NCI-H2171 treated with DMSO at 0.1 percent for 48 hours (cell line): ENCODE data around the gene KANSL3.
"Not testable (repeated sequence)": the region's sequence is repeated elsewhere in the genome, so short reads cannot be mapped to it uniquely, and the experiment has no call there.

ENCODE experiments used
- DNase-seq: peaks from one replicate; lab custom pipeline; 2025; lab: John Stamatoyannopoulos, UW

KANSL3 gene

DNA sequence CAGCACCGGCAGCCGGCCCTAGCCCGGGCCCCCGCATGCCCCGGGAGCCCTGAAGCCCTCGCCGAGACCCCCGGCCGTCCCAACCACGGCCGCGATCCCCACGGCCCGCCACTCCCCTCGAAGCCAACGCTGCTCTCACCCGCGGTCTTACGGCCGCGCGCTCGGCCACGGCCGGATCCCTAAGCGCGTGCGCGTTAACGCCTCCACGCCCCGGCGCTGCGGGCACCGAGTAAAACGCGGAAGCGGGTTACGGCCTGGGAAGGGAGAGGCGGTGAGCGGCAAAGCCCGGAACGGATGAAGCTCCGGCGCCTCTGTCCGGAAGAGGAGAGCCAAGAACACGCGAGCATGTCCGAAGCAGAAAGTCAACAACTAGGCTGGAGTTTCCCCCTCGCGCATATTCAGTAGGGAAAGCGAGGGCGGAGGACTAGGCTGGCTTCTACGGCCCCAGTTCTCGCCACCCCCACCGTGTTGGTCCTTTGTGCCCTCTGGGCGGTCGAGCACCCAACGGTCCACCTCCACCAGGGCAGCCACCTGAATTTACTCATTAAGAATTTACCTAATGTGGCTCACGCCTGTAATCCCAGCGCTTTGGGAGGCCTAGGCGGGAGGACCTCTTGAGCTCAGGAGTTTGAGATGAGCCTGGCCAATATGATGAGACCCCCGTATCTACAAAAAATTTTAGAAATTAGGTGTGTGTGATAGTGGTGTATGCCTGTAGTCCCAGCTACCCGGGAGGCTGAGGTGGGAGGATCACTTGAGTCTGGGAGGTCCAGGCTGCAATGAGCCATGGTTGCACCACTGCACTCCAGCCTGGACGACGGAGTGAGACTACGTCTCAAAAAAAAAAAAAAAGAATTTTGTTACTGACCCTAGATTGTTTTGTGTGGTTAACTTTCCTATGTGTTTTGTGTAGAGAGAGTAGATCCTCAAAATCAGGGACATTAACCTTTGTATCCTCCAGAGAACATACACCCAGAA, at the start of gene KANSL3:
TSS of gene KANSL3 (minus strand) at position 169 of the 978 bp plus-strand sequence. CDS start 1,177 bp downstream, outside the sequence.
- peak; percentile 76 for DNase-seq

DNA sequence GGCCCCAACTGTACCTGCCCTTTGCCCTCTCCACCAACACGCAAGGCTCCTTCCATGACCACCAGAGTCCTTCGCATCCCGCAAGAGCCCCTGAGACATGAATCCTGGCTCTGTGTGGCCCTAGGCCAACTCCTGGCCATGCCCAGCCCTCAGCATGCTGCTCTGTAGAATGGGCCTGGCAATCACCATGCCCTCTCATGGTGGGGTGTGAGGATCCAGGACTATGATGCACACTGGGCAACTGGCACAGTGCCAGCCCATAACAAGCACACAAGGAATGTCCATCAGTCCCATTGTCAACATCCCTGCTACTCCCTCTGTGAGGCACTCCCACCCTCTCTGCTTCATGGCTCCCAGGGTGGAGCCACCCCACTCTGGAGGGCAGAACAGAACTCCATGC, 49.2 kb upstream of the KANSL3 start:
- no peak for DNase-seq

GRCh38 chr2:96685577-96686459, 47.7 kb upstream of the KANSL3 start:
- peak; percentile 68 for DNase-seq

- no peak for DNase-seq
These were observed 46.9 kb upstream of the KANSL3 start for GRCh38 chr2:96684883-96685576.

- DNase-seq = no peak
These were observed 46.1 kb upstream of the KANSL3 start for GRCh38 chr2:96683972-96684820.

GRCh38 chr2:96683307-96683706, 45.2 kb upstream of the KANSL3 start:
- no peak for DNase-seq

DNA sequence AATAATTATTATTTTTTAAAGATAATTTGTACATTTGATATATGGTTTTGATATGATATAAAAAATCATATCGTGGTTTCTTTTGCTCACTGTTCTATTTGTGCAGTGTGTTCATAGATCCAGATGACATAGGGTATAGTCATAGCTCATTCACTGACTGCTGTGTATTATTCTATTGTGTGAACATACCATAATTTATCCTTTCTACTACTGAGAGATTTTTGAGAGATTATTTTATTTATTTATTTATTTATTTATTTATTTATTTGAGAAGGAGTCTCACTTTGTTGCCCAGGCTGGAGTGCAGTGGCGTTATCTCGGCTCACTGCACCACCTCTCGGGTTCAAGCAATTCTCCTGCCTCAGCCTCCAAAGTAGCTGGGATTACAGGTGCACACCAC, 43.4 kb upstream of the KANSL3 start:
- no peak for DNase-seq

DNA sequence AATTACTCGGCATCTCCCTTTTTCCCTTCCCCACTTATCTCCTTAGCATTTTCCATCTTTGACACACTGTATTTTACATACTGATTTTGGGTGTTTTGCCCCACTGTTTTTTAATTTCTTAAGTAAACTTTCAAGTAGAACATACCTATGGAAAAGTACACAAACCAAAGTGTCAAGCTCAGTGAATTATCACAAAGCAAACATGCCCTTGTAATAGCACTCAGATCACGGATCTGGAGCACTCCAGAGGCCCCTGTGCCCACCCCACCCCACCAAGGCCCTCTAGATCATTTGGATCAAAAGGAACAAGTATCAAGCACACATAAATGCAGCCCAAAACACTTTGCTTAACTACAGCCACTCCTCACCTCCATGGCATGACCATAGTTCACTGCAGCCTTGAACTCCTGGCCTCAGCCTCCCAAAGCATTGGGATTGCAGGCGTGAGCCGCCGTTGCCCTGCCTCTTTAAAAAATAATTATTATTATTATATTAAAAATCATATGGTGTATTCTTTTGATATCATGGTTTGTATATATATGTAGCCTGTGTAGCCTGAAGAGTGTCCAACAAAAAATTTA, 42.5 kb upstream of the KANSL3 start:
- DNase-seq = no peak

GRCh38 chr2:96679848-96680247, 41.7 kb upstream of the KANSL3 start:
- DNase-seq = no peak

GRCh38 chr2:96669539-96670215, 31.6 kb upstream of the KANSL3 start:
- no peak for DNase-seq

- no peak for DNase-seq
These were observed 30.7 kb upstream of the KANSL3 start for GRCh38 chr2:96668771-96669170.

DNA sequence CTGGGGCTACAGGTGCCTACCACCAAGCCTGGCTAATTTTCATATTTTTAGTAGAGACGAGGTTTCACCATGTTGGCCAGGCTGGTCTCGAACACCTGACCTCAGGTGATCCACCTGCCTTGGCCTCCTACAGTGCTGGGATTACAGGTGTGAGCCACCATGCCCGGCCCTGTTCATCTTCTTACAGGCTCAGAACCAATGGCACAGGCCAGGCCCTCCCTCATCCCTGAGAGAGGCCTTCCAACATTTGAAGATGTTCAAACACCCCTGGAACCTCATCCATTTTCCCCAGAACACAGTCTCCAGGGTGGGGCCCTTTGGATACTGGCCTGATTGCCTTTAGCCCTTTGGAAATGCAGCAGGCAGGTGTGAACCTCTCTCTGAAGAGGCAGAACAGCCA, 27.6 kb upstream of the KANSL3 start:
- not testable (repeated sequence) for DNase-seq

DNA sequence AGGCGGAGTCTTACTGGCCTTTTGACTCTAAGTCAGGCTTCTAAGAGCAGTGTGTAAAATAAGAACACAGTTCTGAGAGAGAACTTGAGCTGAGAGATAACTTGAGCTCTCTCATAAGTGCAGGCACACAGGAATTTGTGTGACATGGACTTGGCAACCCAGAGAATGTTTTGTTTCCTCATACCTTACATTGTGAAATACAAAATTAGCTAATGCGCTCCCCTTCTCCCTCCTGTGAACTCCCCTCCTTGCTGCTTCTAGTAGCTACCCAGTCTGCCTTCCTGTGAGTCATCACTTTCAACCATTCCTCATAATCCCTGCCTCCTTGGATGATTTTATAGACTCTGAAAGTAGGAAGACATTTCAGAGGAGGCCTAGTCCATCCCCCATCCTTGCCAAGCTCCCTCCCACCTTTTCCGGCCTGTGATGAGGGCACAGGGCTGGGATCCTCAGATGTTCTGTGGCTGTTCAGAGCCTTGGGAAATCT, 27.0 kb upstream of the KANSL3 start:
- no peak for DNase-seq

DNA sequence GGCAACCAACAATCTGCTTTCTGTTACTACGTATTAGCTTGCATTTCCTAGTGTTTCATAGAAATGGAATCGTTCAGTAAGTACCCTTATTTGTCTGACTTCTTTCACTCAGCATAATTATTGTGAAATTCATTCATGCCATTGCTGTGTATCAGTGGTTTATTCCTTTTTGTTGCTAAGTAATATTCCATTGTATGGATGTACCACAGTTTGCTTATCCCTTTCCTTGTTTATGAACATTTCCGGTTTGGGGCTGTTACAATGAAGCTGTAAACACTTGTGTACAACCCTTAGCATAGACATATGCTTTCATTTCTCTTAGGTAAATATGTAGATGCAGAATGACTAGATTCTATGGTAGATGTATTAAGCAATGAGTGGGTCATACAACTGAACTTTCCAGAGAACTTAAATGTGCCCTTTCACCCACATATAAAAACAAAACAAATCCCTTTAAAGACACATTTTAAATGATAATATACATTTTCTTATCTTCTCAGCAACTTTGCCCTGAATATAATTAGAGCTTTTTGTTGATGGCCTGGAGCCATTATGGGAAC, 26.3 kb upstream of the KANSL3 start:
- DNase-seq = no peak

DNA sequence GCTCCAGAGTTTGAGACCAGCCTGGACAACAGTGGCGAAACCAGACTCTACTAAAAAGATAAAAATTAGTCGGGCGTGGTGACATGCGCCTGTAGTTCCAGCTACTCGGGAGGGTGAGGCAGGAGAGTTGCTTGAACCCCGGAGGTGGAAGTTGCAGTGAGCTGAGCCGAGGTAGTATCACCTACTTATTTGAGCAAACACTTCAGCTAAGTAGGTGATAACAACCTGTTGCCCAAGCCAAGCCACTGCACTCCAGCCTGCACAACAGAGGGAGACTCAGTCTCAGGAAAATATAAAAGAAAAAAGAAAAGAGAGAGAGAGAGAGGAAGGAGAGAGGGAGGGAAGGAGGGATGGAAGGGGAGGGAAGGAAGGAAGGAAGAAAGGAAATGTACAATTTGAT, 25.7 kb upstream of the KANSL3 start:
- no peak for DNase-seq

DNA sequence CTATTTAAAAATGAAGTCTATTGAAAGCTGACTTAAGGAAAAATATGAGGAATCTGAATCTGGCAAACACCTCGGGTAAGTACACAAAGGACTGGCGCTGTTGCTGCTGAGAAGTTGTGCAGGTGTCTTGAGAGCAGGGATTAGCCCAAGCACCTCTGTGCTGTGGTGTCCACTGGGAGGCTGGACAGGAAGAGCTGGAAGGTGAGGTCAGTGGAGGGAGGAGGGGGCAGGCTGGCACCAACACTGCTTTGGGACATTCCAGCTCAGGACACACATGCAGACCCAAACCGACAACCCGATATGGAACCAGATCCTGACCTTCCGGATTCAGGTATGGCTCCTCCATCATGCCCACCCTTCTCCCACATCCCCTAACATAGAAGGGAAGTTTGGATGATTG, 25.1 kb upstream of the KANSL3 start:
- DNase-seq = no peak

DNA sequence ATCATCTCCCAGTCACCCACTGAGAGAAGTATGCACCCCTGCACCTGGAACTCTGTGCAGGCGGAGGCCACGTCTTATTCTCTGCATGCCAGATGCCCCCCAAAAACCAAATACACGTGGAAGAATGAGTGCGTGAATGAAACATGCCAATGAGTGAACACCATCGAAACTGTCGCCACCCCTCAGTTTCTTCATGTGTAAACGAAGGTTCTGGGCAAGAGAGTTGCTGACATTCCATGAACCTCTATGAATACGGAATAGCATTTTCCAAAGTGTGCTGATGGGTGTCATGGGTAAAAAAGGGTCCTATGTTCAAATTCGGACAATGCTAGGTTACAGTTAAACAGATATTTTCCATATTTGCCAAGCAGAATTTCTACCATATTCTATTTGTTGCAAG, 24.2 kb upstream of the KANSL3 start:
- DNase-seq = no peak

- no peak for DNase-seq
These were observed 23.2 kb upstream of the KANSL3 start for GRCh38 chr2:96661324-96661723.

DNA sequence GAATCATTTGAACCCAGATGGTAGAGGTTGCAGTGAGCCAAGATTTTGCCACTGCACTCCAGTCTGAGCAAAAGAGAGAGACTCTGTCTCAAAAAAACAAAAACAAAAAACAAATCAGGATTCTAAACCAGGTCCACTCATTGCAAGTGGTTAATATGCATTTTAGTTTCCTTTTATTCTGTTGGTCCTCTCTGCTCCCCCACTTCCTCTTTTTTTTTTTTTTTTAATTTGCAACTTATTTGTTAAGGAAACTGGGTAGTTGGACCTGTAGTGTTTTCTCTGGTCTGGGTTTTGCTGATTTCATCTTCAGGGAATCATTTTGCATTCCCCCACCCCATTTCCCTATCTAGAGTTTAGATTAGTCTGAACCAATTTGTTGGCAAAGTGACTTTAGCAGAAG, 18.4 kb upstream of the KANSL3 start:
- no peak for DNase-seq

DNA sequence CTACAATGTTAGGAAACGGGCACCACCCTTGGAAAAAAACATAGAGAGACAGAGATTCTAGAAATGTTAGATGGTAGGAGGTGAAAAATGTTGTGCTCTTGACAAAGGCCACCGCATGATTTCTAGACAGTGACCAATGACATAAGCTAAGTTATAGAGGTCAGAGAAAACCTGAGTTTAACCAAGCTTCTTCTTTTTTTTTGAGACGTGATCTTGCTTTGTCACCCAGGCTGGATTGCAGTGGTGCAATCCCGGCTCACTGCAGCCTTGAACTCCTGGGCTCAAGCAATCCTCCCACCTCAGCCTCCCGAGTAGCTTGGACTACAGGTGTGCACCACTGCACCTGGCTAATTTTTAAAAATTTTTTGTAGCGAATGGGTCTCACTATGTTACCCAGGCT, 17.4 kb upstream of the KANSL3 start:
- DNase-seq = no peak
